HCT116 (cell line): ENCODE measurements around the gene DDN.

ENCODE experiments used
- CTCF ChIP-seq, 3 experiments: fragments of 200-600 bp in 1 of 3; sonication (generic) in 1 of 3; IDR thresholded peaks in 2 of 3; conservative IDR thresholded peaks in 1 of 3; 2 replicates each; pipeline ENCODE4 v1.5.1; 2012 to 2017; ENCODE audit warnings: low read depth in 2 of 3, low read length in 2 of 3, antibody characterized with exemption in 1 of 3, borderline replicate concordance in 1 of 3, control low read depth in 1 of 3, mild to moderate bottlenecking in 1 of 3, mixed read lengths in 1 of 3, mixed run types in 1 of 3, moderate library complexity in 1 of 3; ENCODE audit not compliant: insufficient read depth in 1 of 3
- EGR1 ChIP-seq: IDR thresholded peaks from 2 replicates; pipeline ENCODE4 v1.6.1; 2012; ENCODE audit warnings: low read depth
- EZH2phosphoT487 ChIP-seq: fragments of 200-600 bp; IDR thresholded peaks from 2 replicates; pipeline ENCODE4 v1.6.1; 2018; ENCODE audit warnings: antibody characterized with exemption, borderline replicate concordance
- JUND ChIP-seq: IDR thresholded peaks from 2 replicates; pipeline ENCODE4 v1.6.1; 2012
- MAX ChIP-seq: IDR thresholded peaks from 2 replicates; pipeline ENCODE4 v1.6.1; 2012
- POLR2A ChIP-seq: IDR thresholded peaks from 2 replicates; pipeline ENCODE4 v1.7.0; 2011; ENCODE audit warnings: borderline replicate concordance; ENCODE audit not compliant: insufficient read depth, insufficient read length; ENCODE audit errors: extremely low read depth
- POLR2AphosphoS5 ChIP-seq: IDR thresholded peaks from 2 replicates; pipeline ENCODE4 v1.6.1; 2011; ENCODE audit warnings: mild to moderate bottlenecking, low read depth, low read length, moderate library complexity
- ZBTB33 ChIP-seq: IDR thresholded peaks from 2 replicates; pipeline ENCODE4 v1.6.1; 2011; ENCODE audit warnings: mild to moderate bottlenecking, low read length, moderate library complexity; ENCODE audit not compliant: insufficient replicate concordance; ENCODE audit errors: extremely low read depth

GRCh38 chr12:48968467-48968866, 30.7 kb downstream of the DDN start:
- TF ChIP-seq CTCF (IDR thresholded peaks at IDR 0.05 in 2 of 3, conservative IDR thresholded peaks at IDR 0.05 in 1 of 3; ENCODE audit: borderline replicate concordance in 1 of 3, insufficient read depth in 1 of 3, low read depth in 2 of 3, low read length in 2 of 3) (no peak), POLR2A (no peak), MAX (no peak), EZH2phosphoT487 (no peak), POLR2AphosphoS5 (no peak), EGR1 (no peak), ZBTB33 (no peak), JUND (no peak)
